ENCODE measurements around the gene ADGRL4. TPM values are rescaled to one million over a fixed set of nuclear protein-coding genes. Genes with fewer than 3 reads are reported as not detected.

The ADGRL4 gene
- total RNA-seq (2011; cell fraction: chromatin; rRNA removed; ENCODE audit: low replicate concordance): not detected in 2 replicates
- total RNA-seq (2011; cell fraction: nucleolus; rRNA removed): not detected in 2 replicates
- total RNA-seq (2011; cell fraction: nucleoplasm; rRNA removed): not detected in 2 replicates
- total RNA-seq (2014; rRNA removed): not detected in 2 replicates
- not detected in 2 replicates for total RNA-seq (2014; rRNA removed; fragmentation: Illumina TruSeq; extraction: Trizol)
- total RNA-seq (2015; rRNA removed; fragmentation: Illumina TruSeq; extraction: Trizol): not detected in 2 replicates
- 0.11 TPM in 1 of 2 replicates, not detected in the other for total RNA-seq (2021)
- not detected in 2 replicates for polyA plus RNA-seq (2011; rRNA removed)
- not detected in 2 replicates for polyA plus RNA-seq (2011; cell fraction: cytosol; rRNA removed)
- polyA plus RNA-seq (2011; cell fraction: nucleus; rRNA removed): not detected in 2 replicates
- polyA plus RNA-seq (2012): not detected in 2 replicates
- not detected in 2 replicates for polyA plus RNA-seq (2014; fragmentation: Illumina TruSeq; extraction: Trizol)
- polyA plus RNA-seq (2014; fragmentation: Nextera tagmentation; extraction: Ambion mirVana): not detected
- polyA plus RNA-seq (2014; rRNA removed): not detected in 2 replicates
- polyA minus RNA-seq (2011; rRNA and poly(A)+ RNA removed): not detected in 2 replicates
- not detected in 2 replicates for polyA minus RNA-seq (2011; cell fraction: cytosol; rRNA and poly(A)+ RNA removed)
- polyA minus RNA-seq (2011; cell fraction: nucleus; rRNA and poly(A)+ RNA removed): not detected in 2 replicates
- not detected for Bru-seq, nascent RNA
- not detected for BruChase-seq, experiment 1, labeled RNA remaining after a 2-hour chase
- BruChase-seq, experiment 2, labeled RNA remaining after a 6-hour chase: not detected
- long read RNA-seq, experiment 1: 0 reads
- long read RNA-seq, experiment 2: 0 reads
- long read RNA-seq, experiment 3: 0 reads

- Histone ChIP-seq H3K27ac (ENCODE audit: extremely low read depth, low read depth, low read length) (no peak within 1 kb of the TSS), H3K79me2 (ENCODE audit: control insufficient read depth, insufficient read depth, low read length) (no peaks in the 10 kb centered on the region), H3K9me3 (replicated peaks; ENCODE audit: control insufficient read depth, insufficient read depth, low read depth, low read length) (no peaks in the 10 kb centered on the region), H3K9ac (ENCODE audit: insufficient read depth in 1 of 2, low read depth in 2 of 2, low read length in 2 of 2) (no peak within 1 kb of the TSS), H3K4me2 (ENCODE audit: insufficient read depth, low read length) (no peak within 1 kb of the TSS), H3K4me3 (no peak within 1 kb of the TSS), H3K27me3 (ENCODE audit: control insufficient read depth in 2 of 2, insufficient read depth in 2 of 2, low read length in 2 of 2) (no peaks in the 10 kb centered on the region), H3K9me1 (ENCODE audit: control insufficient read depth, insufficient read depth, low read length) (no peaks in the 10 kb centered on the region), H3K36me3 (ENCODE audit: control insufficient read depth, insufficient read depth, low read length) (no peaks in the 10 kb centered on the region), H3K4me1 (replicated peaks in 1 of 2; ENCODE audit: control insufficient read depth in 2 of 2, insufficient read depth in 2 of 2, low read length in 2 of 2) (no peaks in the 10 kb centered on the region), H4K20me1 (replicated peaks; ENCODE audit: control insufficient read depth, insufficient read depth, low read length) (no peaks in the 10 kb centered on the region), H2AFZ (ENCODE audit: low read depth, low read length) (no peak within 1 kb of the TSS)
- BruUV-seq (replicated peaks): no TSS peak
- in situ Hi-C loops (cut with MboI): no loop called here
- FAIRE-seq (no peak), ATAC-seq (no peak), DNase-seq (ENCODE audit: extremely low read depth in 1 of 4, low spot score in 3 of 4) (no peak)
- intact Hi-C loops (cut with micrococcal nuclease): no loop called here
- TF ChIP-seq NUFIP1 (IDR thresholded peaks at IDR 0.05; ENCODE audit: partially characterized antibody) (no peak), HEY1 (CRISPR knock-in tag; IDR thresholded peaks at IDR 0.05; ENCODE audit: borderline replicate concordance) (no peak), GATA2 (CRISPR knock-in tag; IDR thresholded peaks at IDR 0.05) (no peak), HCFC1 (IDR thresholded peaks at IDR 0.05; ENCODE audit: low read depth, low read length) (no peak), JUND (IDR thresholded peaks at IDR 0.05; ENCODE audit: borderline replicate concordance, low read depth, low read length) (no peak), JUND (tag; IDR thresholded peaks at IDR 0.05; ENCODE audit: borderline replicate concordance, low read depth, low read length) (no peak), FOXM1 (IDR thresholded peaks at IDR 0.05; ENCODE audit: low read depth) (no peak), FOXM1 (CRISPR knock-in tag; IDR thresholded peaks at IDR 0.05; ENCODE audit: low read depth) (no peak), ZNF518B (CRISPR knock-in tag; IDR thresholded peaks at IDR 0.05) (no peak), ATF7 (IDR thresholded peaks at IDR 0.05) (no peak), ZBTB17 (CRISPR knock-in tag; IDR thresholded peaks at IDR 0.05) (no peak), FIP1L1 (IDR thresholded peaks at IDR 0.05; ENCODE audit: low read depth, low read length, poor library complexity, severe bottlenecking) (no peak), ZNF449 (CRISPR knock-in tag; IDR thresholded peaks at IDR 0.05) (no peak), KDM1A (IDR thresholded peaks at IDR 0.05) (no peak), SREBF2 (CRISPR knock-in tag; IDR thresholded peaks at IDR 0.05) (no peak)
- TF ChIP-seq, protein P1, sequence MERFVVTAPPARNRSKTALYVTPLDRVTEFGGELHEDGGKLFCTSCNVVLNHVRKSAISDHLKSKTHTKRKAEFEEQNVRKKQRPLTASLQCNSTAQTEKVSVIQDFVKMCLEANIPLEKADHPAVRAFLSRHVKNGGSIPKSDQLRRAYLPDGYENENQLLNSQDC (CRISPR knock-in tag; IDR thresholded peaks at IDR 0.05): no peak
- ChIA-PET POLR2A (no interaction called here), CTCF (ENCODE audit: low intra/inter-chr PET ratio) (no interaction called here)
- 13% methylated on average over 14 of the region's 35 CpGs for WGBS (ENCODE audit: insufficient coverage, low coverage, missing lambda C conversion rate)
Measured at GRCh38 chr1:79006564-79006963, at the start of gene ADGRL4. TSS of gene ADGRL4 (minus strand) at chr1:79006730. CDS start at chr1:79006654, 76 bp downstream.
